ENCODE results near the gene ATAD2B.

ATAD2B gene

DNA sequence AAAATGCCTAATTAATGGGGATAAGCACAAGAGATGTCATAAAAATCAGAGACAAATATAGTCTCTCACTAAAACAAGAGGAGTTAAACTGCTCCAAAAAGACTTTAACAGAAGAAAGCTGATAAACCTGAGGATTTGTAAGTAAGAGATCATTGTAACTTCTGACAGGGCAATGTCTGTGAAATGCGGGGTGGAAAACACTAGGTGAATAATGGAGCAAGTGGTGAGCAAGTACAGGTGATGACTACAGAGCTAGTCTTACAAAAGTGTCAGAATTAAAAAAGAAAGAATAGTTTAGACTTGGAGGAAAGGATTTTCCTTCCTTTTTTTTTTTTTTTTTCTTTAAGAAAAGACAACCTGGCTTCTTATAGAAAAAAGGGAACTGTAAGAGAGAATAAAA lies 22.7 kb downstream of the ATAD2B start:
- Histone ChIP-seq H3K27ac (ENCODE audit: low read depth, low read length, poor library complexity, severe bottlenecking) (peak overlapping the region; percentile 3), H3K9me2 (ENCODE audit: low read depth, low read length) (no peaks in the 10 kb centered on the region), H2AFZ (ENCODE audit: low read length) (no peak overlapping the region), H3K9ac (ENCODE audit: low read length) (no peak overlapping the region), H3K9me3 (ENCODE audit: low read length) (no peaks in the 10 kb centered on the region), H3K27me3 (ENCODE audit: insufficient read depth, low read length) (no peaks in the 10 kb centered on the region), H3K4me2 (ENCODE audit: low read length) (no peak overlapping the region; the same call in 1 of the 2 replicates), H3K36me3 (ENCODE audit: insufficient read depth, low read length) (no peaks in the 10 kb centered on the region), H3K79me2 (ENCODE audit: insufficient read depth, low read length) (peaks cover 62% of the 10 kb centered on the region), H4K20me1 (ENCODE audit: insufficient read depth, low read length) (no peaks in the 10 kb centered on the region), H3K4me3 (ENCODE audit: low read depth, low read length, poor library complexity, severe bottlenecking) (no peak overlapping the region), H3F3A (ENCODE audit: insufficient read depth, low read length) (no peaks in the 10 kb centered on the region), H3K4me1 (ENCODE audit: insufficient read depth, low read length, severe bottlenecking) (peaks cover 25% of the 10 kb centered on the region)
- TF ChIP-seq, protein P1, sequence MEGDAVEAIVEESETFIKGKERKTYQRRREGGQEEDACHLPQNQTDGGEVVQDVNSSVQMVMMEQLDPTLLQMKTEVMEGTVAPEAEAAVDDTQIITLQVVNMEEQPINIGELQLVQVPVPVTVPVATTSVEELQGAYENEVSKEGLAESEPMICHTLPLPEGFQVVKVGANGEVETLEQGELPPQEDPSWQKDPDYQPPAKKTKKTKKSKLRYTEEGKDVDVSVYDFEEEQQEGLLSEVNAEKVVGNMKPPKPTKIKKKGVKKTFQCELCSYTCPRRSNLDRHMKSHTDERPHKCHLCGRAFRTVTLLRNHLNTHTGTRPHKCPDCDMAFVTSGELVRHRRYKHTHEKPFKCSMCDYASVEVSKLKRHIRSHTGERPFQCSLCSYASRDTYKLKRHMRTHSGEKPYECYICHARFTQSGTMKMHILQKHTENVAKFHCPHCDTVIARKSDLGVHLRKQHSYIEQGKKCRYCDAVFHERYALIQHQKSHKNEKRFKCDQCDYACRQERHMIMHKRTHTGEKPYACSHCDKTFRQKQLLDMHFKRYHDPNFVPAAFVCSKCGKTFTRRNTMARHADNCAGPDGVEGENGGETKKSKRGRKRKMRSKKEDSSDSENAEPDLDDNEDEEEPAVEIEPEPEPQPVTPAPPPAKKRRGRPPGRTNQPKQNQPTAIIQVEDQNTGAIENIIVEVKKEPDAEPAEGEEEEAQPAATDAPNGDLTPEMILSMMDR (IDR thresholded peaks at IDR 0.05; ENCODE audit: low read length): no peak
- TF ChIP-seq EZH2 (IDR thresholded peaks at IDR 0.05; ENCODE audit: borderline replicate concordance, low read length): no peak

DNA sequence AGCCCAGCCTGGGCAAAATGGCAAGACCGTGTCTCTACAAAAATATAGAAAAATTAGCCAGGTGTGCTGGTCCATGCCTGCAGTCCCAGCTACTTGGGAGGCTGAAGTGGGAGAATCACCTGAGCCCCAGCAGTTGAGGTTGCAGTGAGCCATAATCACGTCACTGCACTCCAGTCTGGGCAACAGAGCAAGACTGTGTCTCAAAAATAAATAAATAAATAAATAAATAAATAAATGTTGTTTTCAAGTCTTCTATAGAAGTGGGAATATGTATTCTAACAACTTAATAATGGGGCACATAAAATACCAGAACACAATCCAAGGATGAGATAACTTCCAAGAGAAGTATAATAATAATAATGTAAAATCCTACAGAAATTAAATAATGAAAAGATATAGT lies 23.9 kb downstream of the ATAD2B start:
- Histone ChIP-seq H3K36me3 (ENCODE audit: insufficient read depth, low read length) (no peaks in the 10 kb centered on the region), H3K27ac (ENCODE audit: low read depth, low read length, poor library complexity, severe bottlenecking) (no peak overlapping the region), H2AFZ (ENCODE audit: low read length) (no peak overlapping the region), H3K9ac (ENCODE audit: low read length) (no peak overlapping the region), H3K9me2 (ENCODE audit: low read depth, low read length) (no peaks in the 10 kb centered on the region), H4K20me1 (ENCODE audit: insufficient read depth, low read length) (no peaks in the 10 kb centered on the region), H3K79me2 (ENCODE audit: insufficient read depth, low read length) (peaks cover 58% of the 10 kb centered on the region), H3K27me3 (ENCODE audit: insufficient read depth, low read length) (no peaks in the 10 kb centered on the region), H3K9me3 (ENCODE audit: low read length) (no peaks in the 10 kb centered on the region), H3F3A (ENCODE audit: insufficient read depth, low read length) (no peaks in the 10 kb centered on the region), H3K4me1 (ENCODE audit: insufficient read depth, low read length, severe bottlenecking) (peaks cover 25% of the 10 kb centered on the region), H3K4me2 (ENCODE audit: low read length) (no peak overlapping the region), H3K4me3 (ENCODE audit: low read depth, low read length, poor library complexity, severe bottlenecking) (no peak overlapping the region)
- no peak for TF ChIP-seq EZH2 (IDR thresholded peaks at IDR 0.05; ENCODE audit: borderline replicate concordance, low read length)

DNA sequence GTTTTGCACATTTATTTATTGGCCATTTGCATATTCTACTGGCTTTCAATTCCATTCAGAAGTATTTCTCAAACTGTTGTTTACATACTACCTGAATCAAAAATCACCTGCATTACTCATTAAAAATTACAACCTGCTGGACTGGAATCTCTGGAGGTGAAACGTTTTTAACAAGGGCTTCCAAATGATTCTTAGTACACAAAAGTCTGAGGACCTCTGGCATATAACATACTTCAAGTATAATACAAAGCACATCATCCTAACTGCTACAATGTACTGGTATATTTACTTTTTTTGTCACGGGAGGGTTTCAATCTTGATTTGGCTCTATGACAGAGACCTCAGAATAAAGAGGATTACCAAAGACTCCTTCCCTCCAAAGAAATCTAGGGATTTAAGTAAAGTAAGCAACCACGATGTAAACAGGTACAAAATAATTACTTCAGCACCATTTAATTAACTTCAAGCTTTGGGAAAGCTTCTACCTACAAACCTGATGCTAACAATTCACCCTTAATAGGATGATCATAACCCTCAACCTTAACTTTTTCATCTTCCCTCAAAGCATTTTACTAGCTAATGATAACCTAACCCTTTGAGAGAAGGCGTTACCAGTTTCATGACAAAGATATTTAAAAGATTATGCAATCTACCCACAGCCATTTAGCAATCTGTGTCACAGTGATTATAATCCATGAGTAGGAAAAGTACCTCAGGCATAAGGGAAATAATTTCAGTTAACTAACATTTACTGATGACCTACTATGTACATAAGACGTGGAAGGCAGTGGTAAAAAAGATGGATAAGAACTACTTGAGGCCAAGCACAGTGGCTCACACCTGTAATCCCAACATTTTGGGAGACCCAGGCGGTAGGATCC lies 24.7 kb downstream of the ATAD2B start:
- H4K20me1 ChIP-seq (ENCODE audit: insufficient read depth, low read length): no peaks in the 10 kb centered on the region
- H3K9ac ChIP-seq (ENCODE audit: low read length): no peak overlapping the region
- peaks cover under 1% of the 10 kb centered on the region; the same call in 1 of the 2 replicates for H3K36me3 ChIP-seq (ENCODE audit: insufficient read depth, low read length)
- no peak overlapping the region for H3K4me2 ChIP-seq (ENCODE audit: low read length)
- peaks cover 64% of the 10 kb centered on the region for H3K79me2 ChIP-seq (ENCODE audit: insufficient read depth, low read length)
- peaks cover 25% of the 10 kb centered on the region for H3K4me1 ChIP-seq (ENCODE audit: insufficient read depth, low read length, severe bottlenecking)
- TF ChIP-seq, protein P1 (IDR thresholded peaks at IDR 0.05; ENCODE audit: low read length): no peak
- TF ChIP-seq EZH2 (IDR thresholded peaks at IDR 0.05; ENCODE audit: borderline replicate concordance, low read length): no peak
- H3K27ac ChIP-seq (ENCODE audit: low read depth, low read length, poor library complexity, severe bottlenecking): no peak overlapping the region
- H2AFZ ChIP-seq (ENCODE audit: low read length): no peak overlapping the region
- no peaks in the 10 kb centered on the region for H3K9me3 ChIP-seq (ENCODE audit: low read length)
- no peaks in the 10 kb centered on the region for H3F3A ChIP-seq (ENCODE audit: insufficient read depth, low read length)
- no peaks in the 10 kb centered on the region for H3K27me3 ChIP-seq (ENCODE audit: insufficient read depth, low read length)
- no peak overlapping the region for H3K4me3 ChIP-seq (ENCODE audit: low read depth, low read length, poor library complexity, severe bottlenecking)
- no peaks in the 10 kb centered on the region for H3K9me2 ChIP-seq (ENCODE audit: low read depth, low read length)

Data from OCI-LY1 (cell line).